Activated CD8-positive, alpha-beta memory T cell treated with anti-CD3 and anti-CD28 coated beads, Interleukin-2, amount 50 U/mL, for 24 hours (primary cell): ENCODE measurements around the gene ATP8B2.
"Not testable (repeated sequence)": the region's sequence is repeated elsewhere in the genome, so short reads cannot be mapped to it uniquely, and the experiment has no call there.

ENCODE experiments used
- DNase-seq: peaks from one replicate; pipeline ENCODE4 v3.0.0-alpha.2; 2020; ENCODE audit errors: extremely low read depth

ATP8B2 gene

GRCh38 chr1:154324669-154325582, at the start of gene ATP8B2:
Gene ATP8B2, plus strand, starts transcription at chr1:154325525. Its CDS starts 2,617 bp downstream, at chr1:154328142.
- DNase-seq: peak; percentile 54

GRCh38 chr1:154276797-154277196, 48.5 kb upstream of the ATP8B2 start:
- no peak for DNase-seq

- DNase-seq: not testable (repeated sequence)
These were observed 37.7 kb upstream of the ATP8B2 start for GRCh38 chr1:154287591-154287990.

GRCh38 chr1:154288661-154289060, 36.7 kb upstream of the ATP8B2 start:
- DNase-seq: no peak

- no peak for DNase-seq
These were observed 34.4 kb upstream of the ATP8B2 start for GRCh38 chr1:154290921-154291320.

GRCh38 chr1:154295408-154296235, 29.7 kb upstream of the ATP8B2 start:
- DNase-seq: no peak

- no peak for DNase-seq
These were observed 23.7 kb upstream of the ATP8B2 start for GRCh38 chr1:154301582-154301981.

GRCh38 chr1:154304664-154305337, 20.5 kb upstream of the ATP8B2 start:
- no peak for DNase-seq

- no peak for DNase-seq
These were observed 19.2 kb upstream of the ATP8B2 start for GRCh38 chr1:154306151-154306550.

- not testable (repeated sequence) for DNase-seq
These were observed 17.6 kb upstream of the ATP8B2 start for GRCh38 chr1:154307670-154308270.

GRCh38 chr1:154309136-154309535, 16.2 kb upstream of the ATP8B2 start:
- not testable (repeated sequence) for DNase-seq

- not testable (repeated sequence) for DNase-seq
These were observed 12.9 kb upstream of the ATP8B2 start for GRCh38 chr1:154312229-154313065.

GRCh38 chr1:154313066-154313356, 12.3 kb upstream of the ATP8B2 start:
- no peak for DNase-seq

GRCh38 chr1:154314226-154314625, 11.1 kb upstream of the ATP8B2 start:
- DNase-seq: not testable (repeated sequence)

- DNase-seq: no peak
These were observed 8.6 kb upstream of the ATP8B2 start for GRCh38 chr1:154316704-154317103.

GRCh38 chr1:154318386-154318785, 6.9 kb upstream of the ATP8B2 start:
- no peak for DNase-seq

GRCh38 chr1:154320882-154321608, 4.3 kb upstream of the ATP8B2 start, which contains the start of gene AQP10:
Gene AQP10, plus strand, starts transcription at chr1:154321093. Its CDS starts 63 bp downstream, at chr1:154321156.
- DNase-seq: no peak

- not testable (repeated sequence) for DNase-seq
These were observed 3.8 kb upstream of the ATP8B2 start for GRCh38 chr1:154321609-154321934.

GRCh38 chr1:154323493-154323892, 1.8 kb upstream of the ATP8B2 start:
- no peak for DNase-seq

- no peak for DNase-seq
These were observed 1.1 kb upstream of the ATP8B2 start for GRCh38 chr1:154324241-154324640.
